ENCODE measurements around the gene DNAJC3. TPM values are rescaled to one million over a fixed set of nuclear protein-coding genes. Genes with fewer than 3 reads are reported as not detected.
A peak's percentile ranks its signal among the peaks of the same experiment; 100 is the strongest.
"Not testable (repeated sequence)": the region's sequence is repeated elsewhere in the genome, so short reads cannot be mapped to it uniquely, and the experiment has no call there.

DNAJC3 gene
- total and polyA plus RNA-seq, 5 donors = 14.5 to 52.2 (median 42.2) TPM

DNA sequence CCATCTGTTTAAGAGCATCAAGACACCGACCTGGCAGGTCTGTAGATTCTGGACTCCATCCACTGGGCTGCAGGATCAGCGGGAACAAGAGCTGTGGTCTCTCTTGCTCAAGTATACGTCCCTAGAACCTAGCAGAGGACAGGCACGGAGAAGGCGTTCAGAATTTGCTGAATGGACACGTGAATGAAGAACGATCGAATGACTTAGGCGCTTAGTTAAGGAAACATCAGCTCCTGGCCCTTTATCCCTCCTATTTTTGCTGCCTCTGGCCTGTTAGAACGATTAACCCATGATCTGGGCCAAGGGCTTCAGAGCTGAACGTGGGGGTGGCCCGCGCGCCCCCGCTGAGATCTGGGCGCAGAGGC is 33.4 kb upstream of the DNAJC3 start:
- intact Hi-C loops (cut with DNase I) = no loop called here
- H3K27ac ChIP-seq (ENCODE audit: low read length) = no peak overlapping the region
- 10% methylated on average over 16 of the region's 16 CpGs for WGBS
- no peaks in the 10 kb centered on the region for H3K9me3 ChIP-seq (ENCODE audit: control insufficient read depth, low read length)
- H3K27me3 ChIP-seq (ENCODE audit: control insufficient read depth, insufficient read depth) = no peaks in the 10 kb centered on the region
- ATAC-seq = no peak
- peak overlapping the region; percentile 74 for H3K4me3 ChIP-seq (ENCODE audit: low read length)
- H3K4me1 ChIP-seq (ENCODE audit: control insufficient read depth, insufficient read depth, low read length) = no peaks in the 10 kb centered on the region
- no peak for DNase-seq

DNA sequence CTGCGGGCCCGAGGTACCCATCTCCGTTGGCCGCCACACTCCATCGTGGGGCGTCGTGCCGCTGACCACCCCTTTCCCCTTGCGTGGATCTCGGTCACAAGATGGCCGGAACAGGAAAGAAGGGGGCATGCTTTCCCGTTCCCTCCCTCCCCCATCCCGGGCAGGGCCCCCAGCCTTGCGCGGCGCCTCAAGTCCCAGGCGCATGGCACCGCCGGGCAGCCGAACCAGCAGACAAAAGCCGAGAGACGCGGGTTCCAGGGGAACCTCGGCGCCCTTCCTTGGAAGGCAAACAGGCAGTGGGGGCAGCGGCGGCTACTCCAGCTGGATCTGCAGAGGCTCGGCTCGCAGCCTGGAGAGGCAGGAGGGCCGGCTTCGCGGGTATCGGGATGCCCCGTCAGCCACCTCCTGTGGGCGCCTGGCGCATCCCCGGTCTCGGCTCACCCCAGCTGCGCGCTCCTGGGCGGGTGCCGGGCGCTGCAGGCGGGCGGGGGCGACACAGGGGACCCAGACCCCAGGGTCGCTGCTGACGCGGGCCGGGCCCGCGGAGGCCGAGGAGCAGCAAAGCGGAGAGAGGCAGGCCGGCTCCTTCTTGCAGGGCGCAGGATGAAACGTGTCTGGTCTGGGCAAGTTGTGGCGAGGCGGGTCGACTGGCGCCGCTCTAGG is 32.9 kb upstream of the DNAJC3 start:
- DNase-seq (peak in 2 of 3 donors; percentile 27 to 61), ATAC-seq (peak; percentile 64 to 71)
- Histone ChIP-seq H3K27ac (ENCODE audit: low read length) (no peak overlapping the region), H3K4me1 (ENCODE audit: control insufficient read depth, insufficient read depth, low read length) (no peaks in the 10 kb centered on the region), H3K4me3 (ENCODE audit: low read length) (peak overlapping the region; percentile 74), H3K9me3 (ENCODE audit: control insufficient read depth, low read length) (no peaks in the 10 kb centered on the region), H3K27me3 (ENCODE audit: control insufficient read depth, insufficient read depth) (no peaks in the 10 kb centered on the region)
- intact Hi-C loops (cut with DNase I) = no loop called here
- WGBS = under 1% methylated on average over 62 of the region's 62 CpGs

DNA sequence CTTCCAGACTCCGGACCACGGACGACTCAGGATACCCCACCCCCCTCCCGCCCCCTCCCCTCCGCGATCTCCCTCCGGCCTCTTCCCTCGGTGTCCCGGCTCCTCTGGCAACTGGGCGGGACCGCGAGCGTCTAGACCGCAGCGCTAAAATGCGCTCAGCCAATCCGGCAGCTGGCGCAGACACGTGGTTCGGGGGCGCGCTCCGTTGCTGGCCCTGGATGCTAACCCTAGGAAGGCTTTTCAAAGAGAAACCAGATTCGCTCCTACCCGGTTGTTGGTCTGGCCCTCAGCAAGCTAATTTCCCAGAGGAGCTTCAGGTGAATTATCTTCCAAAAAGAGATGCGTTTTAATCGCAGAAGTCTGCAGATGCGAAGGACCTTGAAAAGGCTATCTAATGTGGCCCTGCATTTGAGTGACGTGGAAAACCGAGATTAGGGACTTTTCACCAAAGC is 32.3 kb upstream of the DNAJC3 start, which contains the start of gene DZIP1:
DZIP1 (minus strand) TSS at position 106 of the 452 bp plus-strand sequence. CDS start 2,677 bp downstream, outside the sequence.
- DNase-seq = peak; percentile 85 to 93 (median 93)
- H3K4me3 ChIP-seq (ENCODE audit: low read length) = peak within 1 kb of the TSS; percentile 74
- WGBS = under 1% methylated on average over 30 of the region's 30 CpGs
- H3K9me3 ChIP-seq (ENCODE audit: control insufficient read depth, low read length) = no peaks in the 10 kb centered on the region
- no peaks in the 10 kb centered on the region for H3K27me3 ChIP-seq (ENCODE audit: control insufficient read depth, insufficient read depth)
- ATAC-seq = peak; percentile 96
- no peak within 1 kb of the TSS for H3K27ac ChIP-seq (ENCODE audit: low read length)
- H3K4me1 ChIP-seq (ENCODE audit: control insufficient read depth, insufficient read depth, low read length) = no peaks in the 10 kb centered on the region
- intact Hi-C loops (cut with DNase I) = no loop called here

DNA sequence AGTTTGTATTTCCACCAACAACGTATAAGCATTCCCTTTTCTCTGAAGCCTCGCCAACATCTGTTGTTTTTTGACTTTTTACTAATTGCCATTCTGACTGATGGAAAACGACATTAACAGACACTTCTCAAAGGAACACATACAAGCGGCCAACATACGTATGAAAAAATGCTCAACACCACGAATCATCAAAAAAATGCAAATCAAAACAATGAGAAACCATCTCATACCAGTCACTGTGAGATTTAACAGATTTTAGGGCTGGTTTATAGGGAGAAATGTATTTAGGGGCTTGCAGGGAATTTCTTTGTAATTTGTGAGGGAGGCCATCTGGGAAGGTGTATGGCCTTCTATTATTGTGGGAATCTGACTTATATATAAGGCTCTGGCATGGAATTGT is 29.6 kb upstream of the DNAJC3 start:
- Histone ChIP-seq H3K4me3 (ENCODE audit: low read length) (no peak overlapping the region), H3K27ac (ENCODE audit: low read length) (no peak overlapping the region), H3K9me3 (ENCODE audit: control insufficient read depth, low read length) (no peaks in the 10 kb centered on the region), H3K4me1 (ENCODE audit: control insufficient read depth, insufficient read depth, low read length) (no peaks in the 10 kb centered on the region), H3K27me3 (ENCODE audit: control insufficient read depth, insufficient read depth) (no peaks in the 10 kb centered on the region)
- intact Hi-C loops (cut with DNase I) = no loop called here
- ATAC-seq (no peak), DNase-seq (no peak)
- WGBS = 82% methylated on average over 6 of the region's 6 CpGs

DNA sequence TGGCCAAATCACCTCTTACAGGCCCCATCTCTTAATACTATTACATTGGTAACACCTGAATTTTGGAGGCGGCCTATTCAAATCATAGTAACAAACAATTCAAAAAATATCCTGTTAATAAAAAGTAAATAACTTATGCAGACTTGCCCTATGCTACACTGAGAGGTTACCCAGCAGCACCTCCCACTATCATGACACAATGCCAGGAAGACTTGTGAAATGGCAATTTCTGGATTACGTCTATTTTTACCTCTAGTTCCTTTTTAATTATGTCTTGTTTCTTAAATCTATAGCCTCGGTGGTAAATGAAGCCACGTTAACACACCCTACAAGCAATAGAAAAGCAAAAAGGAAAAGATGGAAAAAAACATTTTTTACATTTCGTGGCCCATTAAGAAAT is 26.2 kb upstream of the DNAJC3 start:
- no peak overlapping the region for H3K4me3 ChIP-seq (ENCODE audit: low read length)
- no peaks in the 10 kb centered on the region for H3K27me3 ChIP-seq (ENCODE audit: control insufficient read depth, insufficient read depth)
- H3K27ac ChIP-seq (ENCODE audit: low read length) = no peak overlapping the region
- ATAC-seq (no peak), DNase-seq (no peak)
- 72% methylated on average over 5 of the region's 5 CpGs for WGBS
- H3K9me3 ChIP-seq (ENCODE audit: control insufficient read depth, low read length) = no peaks in the 10 kb centered on the region
- intact Hi-C loops (cut with DNase I) = no loop called here
- H3K4me1 ChIP-seq (ENCODE audit: control insufficient read depth, insufficient read depth, low read length) = no peaks in the 10 kb centered on the region

DNA sequence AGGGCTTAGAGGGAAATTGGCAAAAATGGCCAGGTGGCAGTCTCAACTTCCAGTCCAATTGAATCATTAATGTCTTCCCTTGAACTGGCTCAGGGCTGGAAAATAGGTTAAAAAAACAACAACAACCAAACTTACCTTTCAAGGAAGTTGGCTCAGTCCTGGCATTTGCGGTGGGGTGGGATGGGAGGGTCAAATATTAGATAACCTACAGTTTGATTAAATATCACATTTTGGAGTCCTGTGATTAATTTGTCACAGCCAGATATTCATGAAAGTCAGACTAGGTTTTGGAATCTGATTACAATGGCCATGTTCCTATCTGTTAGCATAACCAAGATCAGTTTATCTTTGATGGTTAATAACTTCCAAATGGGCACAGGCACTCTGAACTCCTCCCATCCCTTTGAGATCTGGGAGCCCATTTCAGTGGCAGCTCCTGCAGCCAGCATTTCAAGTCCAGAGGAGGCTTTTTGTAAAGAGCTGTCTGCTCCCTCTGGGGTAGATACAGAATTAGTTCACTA is 24.6 kb upstream of the DNAJC3 start:
- 57% methylated on average over 1 of the region's 1 CpG for WGBS
- no peak for ATAC-seq
- Histone ChIP-seq H3K27me3 (ENCODE audit: control insufficient read depth, insufficient read depth) (no peaks in the 10 kb centered on the region), H3K4me1 (ENCODE audit: control insufficient read depth, insufficient read depth, low read length) (no peaks in the 10 kb centered on the region), H3K27ac (ENCODE audit: low read length) (no peak overlapping the region), H3K9me3 (ENCODE audit: control insufficient read depth, low read length) (no peaks in the 10 kb centered on the region), H3K4me3 (ENCODE audit: low read length) (no peak overlapping the region)
- DNase-seq = no peak
- intact Hi-C loops (cut with DNase I) = no loop called here

DNA sequence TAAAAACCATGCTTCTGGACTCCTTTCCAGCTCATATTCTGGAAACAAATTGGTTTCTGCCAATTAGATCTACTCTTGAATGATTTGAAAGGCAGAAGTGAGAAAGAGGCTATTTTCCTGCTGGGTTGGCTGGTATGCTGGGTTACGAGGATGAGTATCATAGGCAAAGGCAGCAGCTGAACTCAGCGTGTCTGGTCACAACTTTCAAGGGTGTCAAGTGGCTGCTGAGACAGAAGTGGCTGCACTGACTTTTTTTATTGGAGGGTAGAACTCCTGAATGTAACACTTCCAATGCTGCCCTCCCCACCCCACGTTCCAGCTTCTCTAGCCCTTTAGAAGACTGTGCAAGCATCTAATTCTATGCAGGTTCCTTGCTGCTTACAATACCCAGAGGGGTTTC is 24.1 kb upstream of the DNAJC3 start:
- H3K9me3 ChIP-seq (ENCODE audit: control insufficient read depth, low read length) = no peaks in the 10 kb centered on the region
- H3K4me1 ChIP-seq (ENCODE audit: control insufficient read depth, insufficient read depth, low read length) = no peaks in the 10 kb centered on the region
- H3K4me3 ChIP-seq (ENCODE audit: low read length) = no peak overlapping the region
- ATAC-seq (peak; percentile 34 to 69), DNase-seq (peak in 1 of 3 donors; percentile 22)
- no peaks in the 10 kb centered on the region for H3K27me3 ChIP-seq (ENCODE audit: control insufficient read depth, insufficient read depth)
- intact Hi-C loops (cut with DNase I) = no loop called here
- H3K27ac ChIP-seq (ENCODE audit: low read length) = no peak overlapping the region
- WGBS = 41% methylated on average over 3 of the region's 3 CpGs

DNA sequence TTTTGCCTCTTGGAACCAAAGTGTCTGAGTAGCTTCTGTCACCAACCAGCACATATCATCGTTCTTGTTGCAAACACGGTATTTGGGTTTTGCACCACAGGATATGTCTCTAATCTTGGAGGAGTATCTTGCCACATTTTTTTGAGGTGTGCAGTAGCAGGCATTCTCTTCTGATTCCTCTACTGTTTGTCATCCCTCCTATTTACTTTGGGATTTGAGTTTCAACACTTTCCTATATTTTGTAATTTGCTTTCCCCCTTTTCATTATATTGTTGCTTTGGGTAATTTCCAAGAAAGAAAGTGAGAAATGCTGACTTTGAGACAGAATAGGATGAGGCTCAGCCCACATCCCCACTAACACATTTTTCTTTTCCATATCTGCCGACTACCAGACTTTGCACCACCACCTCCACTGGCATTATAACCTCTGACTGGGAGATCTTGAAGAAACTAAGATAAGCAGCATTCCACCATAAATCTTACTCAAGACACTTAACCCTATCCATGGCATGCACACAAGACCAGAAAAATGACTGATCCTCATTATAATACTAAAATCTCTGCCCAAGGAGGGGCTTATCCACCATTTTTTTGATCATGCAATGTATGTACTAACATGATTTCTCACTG is 20.4 kb upstream of the DNAJC3 start:
- no peak overlapping the region for H3K4me3 ChIP-seq (ENCODE audit: low read length)
- H3K4me1 ChIP-seq (ENCODE audit: control insufficient read depth, insufficient read depth, low read length) = no peaks in the 10 kb centered on the region
- WGBS = 39% methylated on average over 3 of the region's 3 CpGs
- H3K9me3 ChIP-seq (ENCODE audit: control insufficient read depth, low read length) = no peaks in the 10 kb centered on the region
- DNase-seq (no peak), ATAC-seq (no peak)
- H3K27ac ChIP-seq (ENCODE audit: low read length) = no peak overlapping the region
- no peaks in the 10 kb centered on the region for H3K27me3 ChIP-seq (ENCODE audit: control insufficient read depth, insufficient read depth)
- intact Hi-C loops (cut with DNase I) = no loop called here

DNA sequence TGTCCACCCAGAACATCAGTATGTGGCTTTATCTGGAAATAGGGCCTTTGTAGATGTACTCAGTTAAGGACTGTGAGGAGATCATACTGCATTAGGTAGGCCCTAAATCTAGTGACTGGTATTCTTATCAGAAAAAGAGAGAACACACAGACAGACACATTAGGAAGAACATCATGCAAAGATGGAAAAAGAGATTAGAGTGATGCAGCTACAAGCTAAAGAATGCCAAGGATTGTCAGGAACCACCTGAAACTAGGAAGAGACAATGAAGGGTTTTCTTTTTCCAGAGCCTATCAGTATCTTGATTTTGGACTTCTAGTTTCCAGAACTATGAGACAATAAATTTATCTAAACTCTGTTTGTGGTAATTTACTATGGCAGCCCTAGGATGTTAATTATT is 17.4 kb upstream of the DNAJC3 start:
- no peak for ATAC-seq
- Histone ChIP-seq H3K9me3 (ENCODE audit: control insufficient read depth, low read length) (no peaks in the 10 kb centered on the region), H3K27ac (ENCODE audit: low read length) (no peak overlapping the region), H3K4me3 (ENCODE audit: low read length) (no peak overlapping the region), H3K4me1 (ENCODE audit: control insufficient read depth, insufficient read depth, low read length) (no peaks in the 10 kb centered on the region), H3K27me3 (ENCODE audit: control insufficient read depth, insufficient read depth) (no peaks in the 10 kb centered on the region)
- no peak for DNase-seq
- intact Hi-C loops (cut with DNase I) = no loop called here

DNA sequence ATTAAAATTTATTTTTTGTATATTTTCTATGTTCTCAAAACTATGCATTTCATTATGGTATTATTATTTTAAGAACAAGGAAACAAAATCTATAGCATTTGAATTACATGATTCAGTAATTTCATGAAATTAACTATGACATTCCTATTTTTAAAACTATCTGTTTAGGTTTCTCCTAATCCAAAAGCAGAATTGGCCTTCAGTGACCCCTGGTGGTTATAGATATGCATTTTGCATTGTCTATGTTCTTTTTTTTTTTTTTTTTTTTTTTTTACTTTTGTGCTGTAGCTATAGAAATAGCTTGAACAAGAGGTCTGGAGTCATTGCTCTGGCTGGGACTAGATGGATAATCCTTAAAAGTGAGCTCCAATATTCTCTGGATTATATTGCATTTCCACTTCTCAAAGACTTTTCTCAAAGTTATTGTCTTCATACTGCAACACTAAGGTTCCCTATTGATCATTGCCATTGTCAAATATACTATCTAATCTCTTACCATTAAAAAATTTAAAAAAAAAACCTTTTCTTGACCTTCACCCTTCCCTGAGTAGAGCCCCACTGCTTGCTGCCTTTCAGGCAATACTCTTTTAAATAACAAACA is 15.9 kb upstream of the DNAJC3 start:
- Histone ChIP-seq H3K9me3 (ENCODE audit: control insufficient read depth, low read length) (no peaks in the 10 kb centered on the region), H3K4me1 (ENCODE audit: control insufficient read depth, insufficient read depth, low read length) (no peaks in the 10 kb centered on the region), H3K27me3 (ENCODE audit: control insufficient read depth, insufficient read depth) (no peaks in the 10 kb centered on the region), H3K4me3 (ENCODE audit: low read length) (no peak overlapping the region), H3K27ac (ENCODE audit: low read length) (no peak overlapping the region)
- ATAC-seq (no peak), DNase-seq (no peak)
- intact Hi-C loops (cut with DNase I) = no loop called here

DNA sequence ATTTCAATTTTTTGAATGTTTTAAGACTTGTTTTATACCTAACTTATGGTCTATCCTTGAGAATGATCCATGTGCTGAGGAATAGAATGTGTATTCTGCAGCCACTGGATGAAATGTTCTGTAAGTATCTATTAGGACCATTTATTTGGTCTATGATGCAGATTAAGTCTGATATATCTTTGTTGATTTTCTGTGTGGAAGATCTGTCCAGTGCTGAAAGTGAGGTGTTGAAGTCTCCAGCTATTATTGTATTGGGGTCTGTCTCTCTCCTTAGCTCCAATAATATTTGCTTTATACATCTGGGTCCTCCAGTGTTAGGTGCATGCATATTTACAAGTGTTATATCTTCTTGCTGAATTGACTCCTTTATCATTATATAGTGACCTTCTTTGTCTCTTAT is 9.7 kb upstream of the DNAJC3 start:
- H3K9me3 ChIP-seq (ENCODE audit: control insufficient read depth, low read length); DNase-seq; intact Hi-C loops (cut with DNase I); ATAC-seq; H3K4me1 ChIP-seq (ENCODE audit: control insufficient read depth, insufficient read depth, low read length); H3K4me3 ChIP-seq (ENCODE audit: low read length); H3K27ac ChIP-seq (ENCODE audit: low read length); H3K27me3 ChIP-seq (ENCODE audit: control insufficient read depth, insufficient read depth): not testable (repeated sequence)
